ENCODE measurements around the gene ARHGEF39. TPM values are rescaled to one million over a fixed set of nuclear protein-coding genes. Genes with fewer than 3 reads are reported as not detected.

The ARHGEF39 gene
- total and polyA plus RNA-seq, 10 of the 15 experiments (the other 5 are each of a cell fraction or from before 2014, with no cell fraction given): 2.0 to 28.9 (median 13.2) TPM

DNA sequence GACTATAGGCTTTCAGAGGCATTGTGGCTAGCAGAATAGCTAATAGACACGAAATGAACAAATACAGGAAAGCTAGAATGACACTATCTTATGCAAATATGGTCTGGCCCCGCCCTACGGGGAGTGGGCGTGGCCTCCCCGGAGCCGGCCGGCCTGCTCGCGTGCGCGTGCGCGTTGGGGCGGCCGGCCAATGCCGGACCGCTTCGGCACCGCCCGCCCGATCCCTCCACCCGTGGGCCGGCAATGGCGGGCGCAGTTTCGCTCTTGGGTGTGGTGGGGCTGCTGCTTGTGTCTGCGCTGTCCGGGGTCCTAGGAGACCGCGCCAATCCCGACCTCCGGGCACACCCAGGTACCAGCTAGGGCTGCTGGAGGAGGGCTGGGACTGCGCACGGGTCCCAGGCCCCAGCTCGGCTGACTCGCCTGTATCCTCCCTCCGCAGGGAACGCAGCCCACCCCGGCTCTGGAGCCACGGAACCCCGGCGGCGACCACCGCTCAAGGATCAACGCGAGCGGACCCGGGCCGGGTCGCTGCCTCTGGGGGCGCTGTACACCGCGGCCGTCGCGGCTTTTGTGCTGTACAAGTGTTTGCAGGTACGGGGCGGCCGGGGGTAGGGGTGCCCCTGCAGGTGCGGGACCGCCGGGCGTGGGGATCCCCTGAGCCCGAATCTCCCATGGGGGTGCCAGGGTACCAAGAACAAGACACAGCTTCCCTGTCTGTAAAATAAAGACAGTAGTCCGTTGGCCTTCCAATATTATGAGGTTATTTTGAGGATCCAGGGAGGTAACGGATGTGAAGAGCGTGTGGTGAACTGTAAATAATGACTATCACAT, 6.6 kb downstream of the ARHGEF39 start, which contains the start of gene CCDC107 (continued):
- TF ChIP-seq TCF3 (IDR thresholded peaks at IDR 0.05; ENCODE audit: borderline replicate concordance, insufficient read depth, low read depth, low read length): peak; percentile 34; the same call in 1 of the 2 replicates
- TF ChIP-seq MYC (IDR thresholded peaks at IDR 0.05; ENCODE audit: insufficient read depth, insufficient read length, insufficient replicate concordance, low read length, severe bottlenecking): no peak
- TF ChIP-seq BCL11A (IDR thresholded peaks at IDR 0.05; ENCODE audit: low read depth, low read length): no peak
- TF ChIP-seq, protein P1, sequence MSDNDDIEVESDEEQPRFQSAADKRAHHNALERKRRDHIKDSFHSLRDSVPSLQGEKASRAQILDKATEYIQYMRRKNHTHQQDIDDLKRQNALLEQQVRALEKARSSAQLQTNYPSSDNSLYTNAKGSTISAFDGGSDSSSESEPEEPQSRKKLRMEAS (IDR thresholded peaks at IDR 0.05; ENCODE audit: low read depth, low read length): no peak
- TF ChIP-seq, protein P2, sequence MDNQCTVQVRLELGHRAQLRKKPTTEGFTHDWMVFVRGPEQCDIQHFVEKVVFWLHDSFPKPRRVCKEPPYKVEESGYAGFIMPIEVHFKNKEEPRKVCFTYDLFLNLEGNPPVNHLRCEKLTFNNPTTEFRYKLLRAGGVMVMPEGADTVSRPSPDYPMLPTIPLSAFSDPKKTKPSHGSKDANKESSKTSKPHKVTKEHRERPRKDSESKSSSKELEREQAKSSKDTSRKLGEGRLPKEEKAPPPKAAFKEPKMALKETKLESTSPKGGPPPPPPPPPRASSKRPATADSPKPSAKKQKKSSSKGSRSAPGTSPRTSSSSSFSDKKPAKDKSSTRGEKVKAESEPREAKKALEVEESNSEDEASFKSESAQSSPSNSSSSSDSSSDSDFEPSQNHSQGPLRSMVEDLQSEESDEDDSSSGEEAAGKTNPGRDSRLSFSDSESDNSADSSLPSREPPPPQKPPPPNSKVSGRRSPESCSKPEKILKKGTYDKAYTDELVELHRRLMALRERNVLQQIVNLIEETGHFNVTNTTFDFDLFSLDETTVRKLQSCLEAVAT (IDR thresholded peaks at IDR 0.05): 0 out of 2 replicates have a peak, but pooled peaks have one; percentile 55
- no peak for TF ChIP-seq RAD51 (IDR thresholded peaks at IDR 0.05)
- TF ChIP-seq RBBP5 (conservative IDR thresholded peaks at IDR 0.05): no peak
- TF ChIP-seq FOXK2 (IDR thresholded peaks at IDR 0.05): no peak
- TF ChIP-seq ZNF592 (IDR thresholded peaks at IDR 0.05): no peak
- no peak for TF ChIP-seq ZNF384 (IDR thresholded peaks at IDR 0.05; ENCODE audit: borderline replicate concordance, low read depth, low read length)
- TF ChIP-seq MTA2 (IDR thresholded peaks at IDR 0.05; ENCODE audit: low read depth): peak; percentile 15; the same call in 1 of the 2 replicates
- TF ChIP-seq TAF1 (IDR thresholded peaks at IDR 0.05; ENCODE audit: borderline replicate concordance, low read depth, low read length): peak; percentile 76
- no peak for TF ChIP-seq JUND (IDR thresholded peaks at IDR 0.05; ENCODE audit: low read depth, low read length)
- peak; percentile 99 for TF ChIP-seq POU2F2 (IDR thresholded peaks at IDR 0.05; ENCODE audit: borderline replicate concordance, low read depth, low read length)
- no peak for TF ChIP-seq ETV6 (conservative IDR thresholded peaks at IDR 0.05 in 1 of 2, IDR thresholded peaks at IDR 0.05 in 1 of 2; ENCODE audit: borderline replicate concordance in 1 of 2, low read depth in 1 of 2)
- TF ChIP-seq BMI1 (IDR thresholded peaks at IDR 0.05; ENCODE audit: borderline replicate concordance): no peak
- no peak for TF ChIP-seq KLF5 (IDR thresholded peaks at IDR 0.05; ENCODE audit: partially characterized antibody)
- TF ChIP-seq BRCA1 (IDR thresholded peaks at IDR 0.05; ENCODE audit: low read depth, low read length): no peak
- TF ChIP-seq DPF2 (IDR thresholded peaks at IDR 0.05): peak; percentile 59
- no peak for TF ChIP-seq FOXM1 (IDR thresholded peaks at IDR 0.05; ENCODE audit: low read depth, low read length)
- no peak for TF ChIP-seq ATF2 (IDR thresholded peaks at IDR 0.05; ENCODE audit: low read length)
- TF ChIP-seq PML (IDR thresholded peaks at IDR 0.05; ENCODE audit: low read length): no peak
- TF ChIP-seq IKZF2 (IDR thresholded peaks at IDR 0.05): peak in 1 of 2 experiments; percentile 17; a peak in 1 of 4 replicates
- TF ChIP-seq SREBF2 (IDR thresholded peaks at IDR 0.05; ENCODE audit: low read length): no peak
